GM20431 (cell line): ENCODE measurements around the gene CYBC1.

Source experiments
- in situ Hi-C: fragments of 300-500 bp; cut with MseI, MboI; formaldehyde crosslinking; loops from one replicate; pipeline ENCODE4 v1.15.0; 2020; ENCODE audit warnings: low sequenced_read_pairs; ENCODE audit not compliant: unreplicated experiment

The CYBC1 gene

DNA sequence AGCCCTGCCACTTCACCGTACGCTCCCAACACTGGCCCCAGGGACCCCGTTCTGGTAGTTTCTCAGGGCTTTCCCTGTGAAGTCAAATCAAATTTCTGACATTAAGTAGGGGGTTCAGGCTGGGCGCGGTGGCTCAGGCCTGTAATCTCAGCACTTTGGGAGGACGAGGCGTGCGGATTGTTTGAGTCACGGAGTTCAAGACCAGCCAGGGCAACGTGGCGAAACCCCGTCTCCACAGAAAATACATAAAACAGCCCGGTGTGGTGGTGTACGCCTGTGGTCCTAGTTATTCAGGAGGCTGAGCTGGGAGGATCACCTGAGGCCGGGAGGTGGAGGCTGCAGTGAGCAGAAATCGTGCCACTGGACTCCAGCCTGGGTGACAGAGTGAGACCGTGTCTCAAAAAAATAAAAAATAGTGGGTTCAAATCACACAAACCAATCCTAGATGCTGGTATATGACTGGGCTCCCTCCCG is 632 bp downstream of the CYBC1 start:
- in situ Hi-C loops = no loop called here

DNA sequence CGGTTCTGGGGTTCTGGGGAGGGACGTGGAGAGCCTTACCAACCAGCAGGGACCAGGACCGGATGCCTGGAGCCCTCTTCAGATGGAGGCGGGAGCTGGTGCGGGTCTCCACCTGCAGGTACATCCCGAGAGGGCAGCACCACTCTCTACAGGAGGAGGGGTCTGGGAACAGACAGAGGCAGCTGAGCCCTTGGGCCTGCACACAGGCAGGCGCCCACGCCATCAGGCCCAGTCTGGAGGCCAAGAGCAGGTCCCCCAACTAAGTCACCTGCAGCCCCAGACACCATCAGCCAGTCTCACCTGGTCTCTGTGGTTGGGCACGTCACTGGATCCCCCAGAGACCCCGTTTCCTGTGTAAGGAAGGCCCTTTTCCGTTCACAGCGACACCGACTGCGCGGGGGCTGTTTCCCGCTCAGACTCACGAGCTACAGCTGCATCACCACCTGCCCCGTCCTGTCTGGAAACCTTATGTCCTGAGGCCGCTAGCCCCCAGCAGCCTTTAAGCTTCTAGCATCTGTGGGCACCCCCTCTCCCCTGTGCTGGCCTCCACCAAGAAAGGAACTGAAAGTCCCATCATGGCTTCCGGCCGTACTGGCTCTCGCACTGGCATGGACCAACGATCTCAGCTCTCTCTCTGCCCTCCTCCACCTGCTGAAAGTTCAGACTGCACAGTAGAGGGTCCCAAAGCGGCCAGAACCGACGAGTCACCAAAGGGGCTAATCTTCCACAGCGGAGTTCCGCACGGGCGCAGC is 1.2 kb downstream of the CYBC1 start:
- in situ Hi-C loops = no loop called here

DNA sequence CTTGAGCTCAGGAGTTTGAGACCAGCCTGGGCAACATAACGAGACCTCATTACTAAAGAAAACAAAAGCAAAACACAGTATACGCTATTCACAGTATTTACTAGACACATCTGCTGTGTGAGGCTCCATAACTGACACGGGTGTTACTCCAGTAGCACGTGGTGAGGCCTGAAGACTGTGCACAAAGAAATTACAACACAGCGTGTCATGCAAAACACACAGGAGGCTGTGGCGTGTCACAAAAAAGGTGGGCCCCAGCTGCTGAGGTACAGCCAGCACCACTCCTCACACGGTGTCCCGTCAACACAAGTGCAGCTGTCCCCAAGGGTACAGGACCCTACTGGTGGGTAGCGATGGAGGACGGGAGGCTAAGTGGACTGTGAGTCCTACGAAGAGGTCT is 2.7 kb downstream of the CYBC1 start:
- in situ Hi-C loops = no loop called here

DNA sequence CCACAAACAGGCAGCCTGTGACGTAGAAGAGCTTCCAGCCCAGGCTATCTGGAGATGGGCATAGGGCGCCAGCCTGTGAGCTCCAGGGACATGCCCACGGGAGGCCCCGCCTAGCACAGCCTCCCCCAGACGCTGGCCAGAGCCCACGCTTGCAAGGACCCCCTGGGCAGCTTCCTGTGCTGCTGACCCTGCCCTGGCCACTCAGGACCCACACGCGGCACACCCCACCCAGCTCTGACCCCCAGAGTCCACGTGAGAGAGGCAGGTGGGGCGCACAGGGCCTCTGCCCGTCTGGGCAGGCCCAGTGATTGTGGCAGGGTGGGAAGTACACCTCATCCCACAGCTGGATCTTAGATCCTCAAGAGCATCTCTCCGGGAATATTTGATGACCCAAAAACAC is 3.9 kb downstream of the CYBC1 start:
- in situ Hi-C loops = no loop called here

DNA sequence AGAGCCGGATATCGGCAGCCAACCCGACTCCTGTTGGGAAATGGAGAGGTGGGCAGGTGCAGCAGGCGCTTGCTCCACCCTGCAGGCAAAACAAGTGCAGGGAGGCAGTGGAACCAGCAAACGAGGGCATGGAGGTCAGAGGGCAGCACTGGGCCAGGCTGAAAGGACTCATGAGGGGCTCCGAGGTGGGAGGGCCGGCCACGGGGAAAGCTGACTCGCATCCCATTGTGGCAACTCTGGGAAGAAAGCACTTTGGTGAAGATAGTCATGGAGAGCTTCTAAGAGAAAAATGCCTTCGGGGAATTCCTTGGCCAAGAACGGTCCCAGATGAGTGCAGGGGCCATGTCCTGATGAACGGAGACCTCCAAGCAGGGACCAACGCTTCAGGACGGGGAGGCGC is 4.4 kb downstream of the CYBC1 start:
- in situ Hi-C loops = no loop called here

DNA sequence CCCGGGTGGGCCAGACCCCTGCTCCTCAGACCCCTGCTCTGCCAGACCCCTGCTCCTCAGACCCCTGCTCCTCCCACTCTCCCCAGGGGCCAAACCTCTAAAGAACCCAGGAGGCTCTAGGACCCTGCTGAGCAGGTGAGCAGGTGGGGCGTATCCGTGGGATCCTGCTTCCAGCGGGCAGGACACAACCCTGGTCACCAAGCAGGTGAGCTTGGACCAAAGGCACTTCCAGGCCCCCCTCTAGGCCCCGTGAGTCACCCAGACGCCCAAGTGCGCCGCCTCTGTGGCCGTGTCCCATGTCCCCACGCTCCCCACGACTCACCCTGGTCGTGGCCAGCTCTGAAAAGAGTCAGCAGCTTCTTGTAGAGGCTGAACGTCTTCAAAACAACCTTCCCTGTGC is 5.0 kb downstream of the CYBC1 start:
- in situ Hi-C loops = no loop called here

DNA sequence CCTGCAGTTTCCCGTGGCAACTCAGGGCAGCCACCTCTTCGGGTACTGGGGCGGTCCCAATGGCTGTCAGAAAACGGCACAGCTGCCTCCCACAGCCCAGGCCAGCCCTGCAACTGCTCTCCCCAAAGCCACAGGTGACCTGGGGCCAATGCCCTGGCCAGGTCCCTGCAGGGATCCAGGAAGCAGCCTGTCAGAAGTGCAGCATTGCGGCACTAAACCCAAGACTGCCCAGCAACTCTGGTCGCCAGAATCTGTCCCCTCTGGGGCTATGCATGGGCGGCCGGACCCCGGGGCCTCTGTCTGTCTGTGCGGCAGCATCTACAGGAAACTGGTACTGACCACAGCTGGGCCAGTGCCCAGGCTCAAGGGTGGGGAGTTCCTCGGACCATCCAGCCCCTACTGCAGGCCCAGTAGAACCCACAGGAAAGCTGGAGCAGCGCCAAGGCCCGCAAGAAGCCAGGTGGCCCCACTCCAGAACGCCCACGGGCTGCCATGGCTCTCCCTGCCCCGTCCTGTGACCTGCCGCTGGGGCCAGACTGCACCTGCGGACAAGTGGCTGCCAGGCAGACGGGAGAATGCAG is 5.5 kb downstream of the CYBC1 start:
- in situ Hi-C loops = no loop called here

DNA sequence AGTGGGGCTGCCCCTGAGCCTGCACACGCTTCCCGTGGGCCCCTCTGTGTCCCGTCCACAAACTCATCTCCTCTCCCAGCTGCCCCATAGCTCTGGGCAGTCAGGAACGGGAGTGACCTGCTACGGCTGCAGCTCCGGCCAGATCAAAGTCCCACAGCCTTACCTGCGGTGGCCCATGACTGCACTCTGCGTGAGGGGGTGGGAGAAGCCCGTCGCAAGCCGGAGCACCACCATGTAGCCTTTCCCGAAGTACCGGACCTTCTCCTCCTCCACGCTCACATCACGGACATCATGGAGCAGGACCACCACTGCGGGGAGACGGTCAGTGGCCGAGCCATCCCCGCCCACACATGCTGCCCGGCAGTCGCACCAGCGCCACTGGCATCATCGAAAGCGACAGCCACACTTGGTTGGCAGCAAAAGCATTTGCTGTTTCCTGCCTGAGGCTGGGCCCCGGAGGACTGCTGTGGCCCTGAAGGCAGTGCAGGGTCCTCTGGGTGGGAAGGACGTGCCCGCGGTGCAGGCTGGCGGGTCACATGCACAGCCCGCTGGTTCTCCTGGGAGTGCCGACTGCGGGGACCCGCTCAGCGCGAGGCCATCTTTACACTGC is 6.2 kb downstream of the CYBC1 start:
- in situ Hi-C loops = no loop called here

DNA sequence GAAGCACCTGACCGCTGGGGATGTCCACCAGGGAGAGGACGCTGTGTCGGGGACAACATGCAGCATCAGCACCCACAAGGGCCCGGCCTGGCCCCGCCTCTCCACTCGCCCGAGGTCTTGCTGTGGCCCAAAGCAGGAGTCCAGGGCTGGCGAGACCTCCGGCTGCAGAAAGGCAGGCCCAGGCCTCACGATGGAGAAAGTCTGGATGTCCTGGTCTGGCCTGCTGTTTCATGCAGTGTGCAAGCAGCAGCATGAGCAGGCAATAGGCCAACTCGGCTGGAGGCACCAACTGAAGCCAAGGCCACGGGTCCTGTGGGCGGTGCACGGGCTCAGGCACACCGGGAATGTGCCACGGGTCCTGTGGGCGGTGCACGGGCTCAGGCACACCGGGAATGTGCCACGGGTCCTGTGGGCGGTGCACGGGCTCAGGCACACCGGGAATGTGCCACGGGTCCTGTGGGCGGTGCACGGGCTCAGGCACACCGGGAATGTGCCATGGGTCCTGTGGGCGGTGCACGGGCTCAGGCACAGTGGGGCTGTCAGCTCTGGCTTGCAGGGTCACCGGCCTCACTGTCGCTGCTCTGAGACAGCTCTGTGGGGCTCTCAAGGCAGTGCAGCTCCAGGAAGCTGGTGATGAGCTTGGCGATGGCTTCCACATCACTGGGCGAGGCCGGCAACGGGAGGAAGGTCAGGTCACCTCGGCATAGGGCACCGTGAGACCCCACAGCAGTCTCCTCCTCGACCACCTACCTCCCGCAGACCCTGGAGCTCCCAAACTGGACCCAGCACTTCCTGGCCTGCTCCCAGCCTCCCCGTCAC is 6.9 kb downstream of the CYBC1 start:
- in situ Hi-C loops = no loop called here

DNA sequence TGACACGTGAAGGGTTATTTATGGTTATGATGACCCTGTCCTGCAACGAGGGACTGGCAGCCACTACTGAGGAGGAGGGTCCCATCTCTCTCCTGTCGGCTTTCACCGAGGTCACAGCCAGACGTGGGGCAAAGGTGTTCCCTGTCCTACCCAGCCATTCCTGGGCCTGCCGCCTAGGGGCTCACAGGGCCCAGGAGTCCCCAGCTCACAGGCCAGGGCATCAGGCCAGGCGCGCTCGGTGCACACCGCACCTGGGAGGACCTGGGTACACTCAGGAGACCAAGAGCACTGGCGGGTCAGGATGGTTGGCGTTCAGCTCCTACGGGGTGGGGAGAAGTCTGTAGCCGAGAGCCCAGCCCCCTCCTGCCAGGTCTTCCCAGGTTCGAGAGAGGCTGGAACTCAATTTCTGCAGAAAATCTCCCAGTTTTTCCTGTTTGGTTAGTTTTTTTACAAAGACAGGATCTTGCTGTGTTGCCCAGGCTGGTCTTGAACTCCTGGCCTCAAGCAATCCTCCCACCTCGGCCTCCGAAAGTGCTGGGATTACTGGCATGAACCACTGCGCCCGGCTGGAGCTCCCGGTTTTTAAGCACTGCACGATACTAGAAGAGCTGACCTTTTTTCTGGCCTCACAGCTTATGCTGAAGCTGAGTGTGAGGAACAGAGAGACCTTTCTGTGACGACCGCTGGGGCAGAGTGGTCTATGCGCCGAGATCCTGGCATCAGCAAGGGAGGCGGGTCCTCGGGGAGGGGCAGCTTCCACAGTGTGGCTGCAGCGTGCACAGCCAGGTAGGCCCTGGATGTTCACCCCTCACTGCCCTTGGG is 7.7 kb downstream of the CYBC1 start:
- in situ Hi-C loops = no loop called here

DNA sequence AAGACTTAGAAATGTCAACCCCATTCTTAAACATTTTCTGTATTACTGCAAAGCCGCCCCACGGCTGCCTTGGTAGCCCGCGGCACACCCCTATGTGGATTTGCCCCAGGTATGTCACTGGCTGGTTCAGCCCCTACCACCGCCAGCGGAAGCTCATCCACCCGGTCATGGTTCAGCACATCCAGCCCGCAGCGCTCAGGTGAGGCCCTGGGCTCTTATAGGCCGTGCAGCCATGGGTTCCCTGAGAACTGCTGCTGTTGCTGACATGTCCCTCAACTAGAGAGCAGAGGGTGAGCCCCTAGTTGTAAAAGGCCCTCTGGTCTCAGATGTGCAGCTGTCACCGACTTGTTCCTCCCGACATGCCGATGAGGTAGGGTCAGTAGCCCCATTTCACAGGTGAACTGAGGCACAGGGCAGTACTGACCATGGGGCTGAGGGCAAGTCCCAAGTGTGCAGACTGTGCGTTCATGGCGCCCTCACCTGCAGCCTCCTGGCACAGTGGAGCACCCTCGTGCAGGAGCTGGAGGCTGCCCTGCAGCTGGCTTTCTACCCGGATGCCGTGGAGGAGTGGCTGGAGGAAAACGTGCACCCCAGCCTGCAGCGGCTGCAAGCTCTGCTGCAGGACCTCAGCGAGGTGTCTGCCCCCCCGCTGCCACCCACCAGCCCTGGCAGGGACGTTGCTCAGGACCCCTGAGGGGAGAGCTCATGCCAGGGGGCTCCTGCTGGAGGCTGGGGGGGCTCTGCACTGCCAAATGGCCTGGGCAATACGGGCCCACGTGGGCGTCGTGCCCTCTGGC is 8.7 kb downstream of the CYBC1 start:
- in situ Hi-C loops = no loop called here

DNA sequence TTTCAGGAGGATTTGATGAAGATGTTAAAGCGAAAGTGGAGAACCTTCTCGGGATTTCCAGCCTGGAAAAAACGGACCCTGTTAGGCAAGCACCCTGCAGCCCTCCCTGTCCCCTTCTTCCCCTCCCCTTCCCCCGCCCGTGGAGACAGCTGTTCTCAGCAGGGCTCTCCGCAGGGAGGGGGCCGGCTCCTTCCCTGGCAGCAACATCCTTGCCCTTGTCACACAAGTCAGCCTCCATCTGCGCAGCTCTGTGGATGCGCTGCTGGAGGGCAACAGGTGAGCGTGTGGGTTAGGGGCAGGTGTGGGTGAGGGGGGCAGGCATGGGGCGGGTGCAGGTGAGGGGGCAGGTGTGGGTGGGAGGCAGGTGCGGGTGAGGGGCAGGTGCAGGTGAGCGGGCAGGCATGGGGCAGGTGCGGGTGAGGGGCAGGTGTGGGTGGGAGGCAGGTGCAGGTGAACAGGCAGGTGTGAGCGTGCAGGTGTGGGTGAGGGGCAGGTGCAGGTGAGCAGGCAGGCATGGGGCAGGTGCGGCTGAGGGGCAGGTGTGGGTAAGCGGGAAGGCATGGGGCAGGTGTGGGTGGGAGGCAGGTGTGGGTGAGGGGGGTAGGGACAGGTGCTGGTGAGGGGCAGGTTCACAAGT is 9.4 kb downstream of the CYBC1 start:
- in situ Hi-C loops = no loop called here

DNA sequence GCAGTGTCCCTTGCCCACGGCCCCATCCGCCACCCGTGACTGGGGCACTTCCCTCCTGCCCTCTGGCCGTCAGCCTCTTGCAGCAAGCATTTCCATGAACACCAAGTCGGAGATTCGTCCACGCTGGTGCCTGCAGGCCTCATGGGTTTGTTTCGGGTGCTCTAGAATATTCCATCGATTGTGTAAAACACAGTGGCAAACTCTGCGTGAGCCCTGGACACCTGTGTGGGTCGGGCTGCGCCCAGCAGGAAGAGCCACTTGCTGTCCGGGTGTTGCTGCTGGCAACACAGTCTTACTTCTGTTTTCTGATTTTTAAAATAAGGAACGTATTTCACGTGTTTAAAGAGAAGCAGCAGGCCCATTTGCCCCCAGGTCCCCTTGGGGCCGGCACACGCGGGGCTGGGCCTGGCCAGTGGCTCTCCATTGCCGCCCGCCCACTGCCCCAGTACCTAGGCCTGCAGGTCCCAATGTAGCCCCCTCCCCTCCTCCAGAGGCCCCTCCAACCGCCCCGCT is 10.0 kb downstream of the CYBC1 start:
- in situ Hi-C loops = no loop called here

DNA sequence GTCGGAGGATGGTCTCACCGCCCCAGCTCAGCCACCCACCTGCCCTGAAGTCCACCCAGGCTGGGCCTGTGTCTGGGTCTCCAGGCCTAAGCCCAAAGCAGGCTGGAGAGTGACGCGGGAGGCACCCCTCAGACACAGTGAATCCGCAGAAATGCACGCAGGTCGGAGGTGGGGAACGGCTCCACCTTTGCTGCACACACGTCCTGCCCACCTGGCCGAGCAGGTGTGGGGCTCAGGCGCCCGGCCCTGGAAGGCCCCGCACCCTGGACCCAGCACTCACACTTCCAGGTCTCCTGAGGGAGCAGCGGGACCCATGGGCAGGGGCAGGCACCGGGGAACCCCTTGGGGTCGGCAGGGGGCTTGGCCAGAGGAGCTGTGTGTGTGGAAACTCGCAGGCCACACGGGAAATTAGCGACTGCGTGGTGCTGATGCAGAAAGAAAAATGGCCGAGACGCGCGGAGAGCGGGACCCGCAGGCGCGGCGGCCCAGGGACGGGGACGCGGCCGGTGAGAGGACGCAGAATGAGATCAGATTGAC is 10.7 kb downstream of the CYBC1 start:
- in situ Hi-C loops = no loop called here

DNA sequence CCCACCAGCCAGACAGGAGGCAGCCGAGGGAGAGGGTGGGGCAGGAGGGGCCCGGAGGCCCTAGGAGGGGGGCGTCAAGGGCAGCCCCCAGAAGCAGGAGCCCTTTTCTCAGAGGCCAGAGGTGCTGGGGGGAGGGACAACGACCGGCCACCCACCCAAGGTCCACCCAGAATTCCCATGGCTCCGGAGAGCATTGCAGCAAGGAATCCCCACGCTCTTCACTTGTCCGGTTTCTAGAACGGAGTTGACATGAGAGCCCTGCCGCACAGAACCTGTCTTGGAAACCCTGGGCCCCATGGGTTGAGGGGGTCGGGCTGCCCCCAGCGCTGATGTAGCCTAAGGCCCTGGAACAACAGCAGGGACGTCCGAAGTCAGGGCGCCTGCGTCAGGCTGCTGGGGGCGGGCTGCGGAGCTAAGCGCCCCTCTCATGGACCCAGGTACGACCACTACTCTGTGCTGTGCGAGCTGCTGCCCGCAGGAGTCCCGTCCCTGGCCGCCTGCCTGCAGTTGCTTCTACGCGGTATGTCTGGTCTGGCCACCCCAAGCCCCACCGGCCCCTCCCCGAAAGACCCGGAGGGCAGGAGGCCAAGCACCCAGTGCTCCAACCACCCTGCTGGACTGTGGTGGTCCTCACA is 11.2 kb downstream of the CYBC1 start:
- in situ Hi-C loops = no loop called here

DNA sequence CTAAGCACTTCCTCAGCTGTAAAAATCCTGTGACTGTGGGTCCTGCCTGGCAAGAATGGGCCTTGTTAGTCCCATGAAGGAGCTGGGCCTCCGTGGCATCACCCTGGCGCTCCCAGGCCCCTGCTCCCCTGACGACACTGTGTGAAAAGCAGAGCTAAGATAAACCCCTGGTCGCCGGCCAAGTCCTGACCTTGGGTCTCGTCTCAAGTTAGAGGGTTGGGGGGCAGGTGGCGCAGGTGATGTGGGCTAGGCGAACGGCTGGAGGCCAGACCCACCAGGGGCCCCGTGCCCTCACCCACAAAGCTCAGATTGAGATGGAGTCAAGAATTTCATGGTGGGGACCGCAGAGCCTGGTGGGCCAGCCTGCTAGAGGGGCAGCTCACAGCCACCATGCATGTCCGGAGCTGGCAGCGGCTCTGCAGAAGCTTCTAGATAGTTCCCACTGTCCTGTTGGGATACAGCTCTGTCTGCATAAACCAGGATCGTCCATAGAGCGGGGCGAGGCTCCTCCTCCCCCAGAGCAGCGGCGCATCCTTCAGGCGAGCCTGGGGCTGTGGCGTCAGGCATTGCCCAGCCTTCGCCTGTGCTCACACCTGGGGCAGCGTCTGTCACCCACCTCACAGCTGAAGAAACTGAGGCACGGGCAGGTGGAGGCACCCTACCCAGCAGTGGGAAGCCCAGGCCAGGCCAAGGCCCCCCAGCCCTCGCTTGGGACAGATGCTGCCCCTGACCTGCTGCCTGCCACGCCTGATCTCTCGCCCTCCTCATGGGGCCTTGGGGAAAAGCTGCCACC is 12.0 kb downstream of the CYBC1 start:
- in situ Hi-C loops = no loop called here

DNA sequence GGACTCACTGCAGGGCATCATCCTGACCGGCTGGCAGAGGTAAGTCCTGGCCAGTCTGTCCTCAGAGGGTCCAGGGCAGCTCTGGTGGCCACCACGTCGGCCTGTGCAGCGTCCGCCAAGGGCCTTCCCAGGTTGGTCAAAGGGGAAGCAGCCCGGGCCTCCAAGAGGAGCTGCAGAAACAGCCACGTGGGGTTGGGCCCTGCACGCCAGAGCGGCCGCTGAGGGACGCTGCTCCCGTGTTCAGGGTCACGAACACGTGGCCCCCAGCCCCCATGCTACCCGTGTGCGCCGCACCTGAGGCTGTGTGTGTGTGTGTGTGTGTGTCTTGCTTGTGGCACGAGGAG is 13.3 kb downstream of the CYBC1 start:
- in situ Hi-C loops = no loop called here
